Muscle of leg (tissue), 11 donors: ENCODE results near the gene RABGAP1. TPM values are rescaled to one million over a fixed set of nuclear protein-coding genes. Genes with fewer than 3 reads are reported as not detected.

Experiments
- DNase-seq: peaks from one replicate; pipeline ENCODE4 v3.0.0; 2013
- H3K27ac ChIP-seq: one replicate; pipeline ENCODE4 v1.5.1; 2013; ENCODE audit warnings: mild to moderate bottlenecking, low read length, control low read depth
- H3K27me3 ChIP-seq: one replicate; pipeline ENCODE4 v1.6.1; 2013; ENCODE audit warnings: low read length; ENCODE audit not compliant: control insufficient read depth, insufficient read depth
- H3K36me3 ChIP-seq: one replicate; pipeline ENCODE4 v1.6.1; 2013; ENCODE audit warnings: low read length; ENCODE audit not compliant: control insufficient read depth, insufficient read depth
- H3K4me1 ChIP-seq: one replicate; pipeline ENCODE4 v1.6.1; 2013; ENCODE audit warnings: low read length; ENCODE audit not compliant: control insufficient read depth, insufficient read depth
- H3K4me3 ChIP-seq: one replicate; pipeline ENCODE4 v1.5.1; 2013; ENCODE audit warnings: low read length, control low read depth
- H3K9me3 ChIP-seq: replicated peaks from 2 replicates; pipeline ENCODE4 v1.6.1; 2013; ENCODE audit warnings: low read depth, low read length; ENCODE audit not compliant: control insufficient read depth
- WGBS: methylation state at CpG from one replicate; pipeline ENCODE4 v1.1.5; 2013; ENCODE audit warnings: missing lambda C conversion rate; ENCODE audit not compliant: insufficient coverage; 5-methylcytosine and 5-hydroxymethylcytosine counted together
- polyA plus RNA-seq, 8 donors: library from polyadenylated mRNA; unstranded; fragments of 120-200 nt; gene quantifications; one replicate each; pipeline versions ENCODE4 v1.2.1 to v1.2.3, GENCODE V29; 2013; ENCODE audit warnings: inconsistent platforms in 1 of 8, low replicate concordance in 1 of 8; ENCODE audit not compliant: insufficient read length in 8 of 8, insufficient read depth in 1 of 8
- total RNA-seq: library from RNA; stranded (reverse); fragments of 120-200 nt; gene quantifications from one replicate; pipeline ENCODE4 v1.2.4, GENCODE V29; 2013

Gene RABGAP1
- total and polyA plus RNA-seq, 9 donors: 29.6 to 40.5 (median 30.9) TPM

DNA sequence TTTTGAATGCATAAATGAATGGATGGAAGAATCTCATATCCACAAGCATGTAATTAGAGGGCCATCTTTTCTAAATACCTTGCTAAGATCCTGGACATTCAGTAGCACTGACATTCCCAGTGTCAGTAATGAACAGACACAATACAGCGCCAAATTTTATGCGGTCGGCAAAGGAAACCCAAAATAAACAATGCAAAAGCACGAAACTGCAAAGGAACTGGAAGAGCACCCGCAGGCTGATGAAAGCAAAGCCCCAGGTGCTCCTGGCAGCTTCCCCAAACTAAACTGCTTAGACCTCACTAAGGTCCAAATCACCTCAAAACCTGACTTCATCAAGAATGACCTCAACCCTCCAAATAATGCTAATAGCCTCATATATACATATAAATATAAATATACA, 194.6 kb downstream of the RABGAP1 start:
- H3K9me3 ChIP-seq: no peaks in the 10 kb centered on the region
- no peaks in the 10 kb centered on the region for H3K27me3 ChIP-seq
- no peak overlapping the region for H3K27ac ChIP-seq
- no peaks in the 10 kb centered on the region for H3K36me3 ChIP-seq
- no peaks in the 10 kb centered on the region for H3K4me1 ChIP-seq
- H3K4me3 ChIP-seq: no peak overlapping the region
- 90% methylated on average over 5 of the region's 5 CpGs for WGBS
- DNase-seq: no peak

DNA sequence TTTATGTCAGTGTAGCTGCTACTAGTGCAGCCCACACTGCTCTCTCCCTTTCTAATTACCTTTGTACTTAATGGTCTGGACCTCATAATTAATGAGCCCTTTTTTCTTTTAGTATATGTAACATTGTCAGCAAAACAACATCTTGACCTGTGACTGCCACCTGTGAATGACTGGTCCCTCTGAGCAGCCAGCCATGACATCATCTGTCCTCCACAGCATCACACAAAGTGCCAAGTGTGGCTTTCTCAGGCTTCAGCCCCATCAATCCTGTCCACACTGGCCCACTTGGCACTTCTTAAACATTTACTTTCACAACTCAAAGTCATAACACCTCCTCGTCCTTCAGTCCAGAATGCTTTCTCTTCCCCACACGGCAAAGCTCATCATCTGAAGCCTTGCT, 197.3 kb downstream of the RABGAP1 start:
- H3K36me3 ChIP-seq: no peaks in the 10 kb centered on the region
- WGBS: no CpG with 5 or more reads among the region's 2 CpGs
- no peak overlapping the region for H3K4me3 ChIP-seq
- H3K27ac ChIP-seq: no peak overlapping the region
- no peaks in the 10 kb centered on the region for H3K9me3 ChIP-seq
- DNase-seq: no peak
- H3K27me3 ChIP-seq: no peaks in the 10 kb centered on the region
- H3K4me1 ChIP-seq: no peaks in the 10 kb centered on the region

DNA sequence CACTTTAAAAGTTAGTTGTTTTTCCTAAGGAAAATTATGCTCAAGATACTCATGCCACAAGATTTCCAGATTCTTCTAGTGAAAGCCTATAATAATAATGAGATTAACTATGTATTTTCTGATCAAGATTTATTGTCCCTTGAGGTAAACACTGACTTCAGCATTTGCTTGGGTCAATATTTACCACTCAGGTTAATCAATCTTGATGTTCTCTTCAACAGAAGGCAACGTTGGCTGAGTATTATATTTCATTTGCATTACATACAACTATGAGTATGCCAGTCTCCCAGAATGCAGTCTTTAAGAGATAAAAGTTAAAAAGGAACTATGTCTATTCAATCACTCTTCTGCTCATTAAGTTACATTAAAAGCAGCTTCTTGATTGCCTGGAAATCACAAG, 208.2 kb downstream of the RABGAP1 start:
- Histone ChIP-seq H3K4me1 (no peaks in the 10 kb centered on the region), H3K4me3 (no peak overlapping the region), H3K9me3 (no peaks in the 10 kb centered on the region), H3K36me3 (no peaks in the 10 kb centered on the region), H3K27ac (no peak overlapping the region), H3K27me3 (no peaks in the 10 kb centered on the region)
- no CpG with 5 or more reads among the region's 1 CpG for WGBS
- DNase-seq: no peak

DNA sequence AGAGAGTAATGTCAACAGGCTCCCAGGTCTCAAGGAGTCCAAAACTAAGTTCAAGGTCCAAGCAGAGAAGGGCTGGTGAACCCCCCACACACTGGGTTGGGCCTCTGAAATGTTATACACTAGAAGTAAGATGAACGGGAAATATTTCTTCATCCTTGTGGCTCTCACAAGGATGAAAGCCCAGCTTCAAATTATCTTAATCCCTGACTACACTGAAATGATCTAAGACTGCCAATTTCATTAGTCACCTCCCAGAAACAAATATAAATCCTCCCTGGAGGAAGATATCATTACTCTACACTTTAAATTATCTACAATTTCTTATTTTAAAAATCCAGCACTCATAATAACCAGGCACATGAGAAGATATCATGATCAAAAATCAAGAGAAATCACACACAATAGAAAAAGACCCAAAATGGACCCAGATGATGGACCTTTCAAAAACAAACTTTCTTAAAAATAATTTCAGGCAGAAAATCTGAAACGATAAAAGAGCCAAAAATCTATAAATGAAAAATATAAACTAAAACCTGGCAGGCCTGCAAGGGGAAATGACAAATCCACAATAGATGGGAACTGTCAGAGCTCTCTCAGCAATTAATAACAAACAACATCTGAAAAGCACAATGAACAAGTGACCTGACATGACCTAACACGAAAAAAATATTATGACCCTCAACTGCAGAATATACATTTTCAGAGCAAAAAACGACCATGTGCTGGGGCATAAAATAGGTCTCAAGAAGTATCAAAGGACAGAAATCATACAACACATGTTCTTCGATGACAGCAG, 210.1 kb downstream of the RABGAP1 start:
- Histone ChIP-seq H3K27ac (no peak overlapping the region), H3K36me3 (no peaks in the 10 kb centered on the region), H3K4me1 (no peaks in the 10 kb centered on the region), H3K4me3 (no peak overlapping the region), H3K27me3 (no peaks in the 10 kb centered on the region), H3K9me3 (no peaks in the 10 kb centered on the region)
- no CpG with 5 or more reads among the region's 5 CpGs for WGBS
- no peak for DNase-seq

Other genes starting within 250 kb of the RABGAP1 start
- not detected for gene OR1L4, start 217.0 kb upstream of the RABGAP1 start, total RNA-seq
- not detected for gene OR1L4, start 217.0 kb upstream of the RABGAP1 start, polyA plus RNA-seq
- gene OR1L6, start 198.7 kb upstream of the RABGAP1 start, total RNA-seq: not detected
- not detected for gene OR1L6, start 198.7 kb upstream of the RABGAP1 start, polyA plus RNA-seq
- gene OR5C1, start 152.1 kb upstream of the RABGAP1 start, total RNA-seq: not detected
- gene OR5C1, start 152.1 kb upstream of the RABGAP1 start, polyA plus RNA-seq: not detected
- not detected for gene OR1K1, start 140.9 kb upstream of the RABGAP1 start, total RNA-seq
- not detected for gene OR1K1, start 140.9 kb upstream of the RABGAP1 start, polyA plus RNA-seq
- 18.0 TPM for gene PDCL, start 112.4 kb upstream of the RABGAP1 start, total RNA-seq
- 10 to 100 TPM; 15.2 to 24.2 (median 18.5) TPM for gene PDCL, start 112.4 kb upstream of the RABGAP1 start, polyA plus RNA-seq
- 40.4 TPM for gene RC3H2, start 35.7 kb upstream of the RABGAP1 start, total RNA-seq
- gene RC3H2, start 35.7 kb upstream of the RABGAP1 start, polyA plus RNA-seq: 10 to 100 TPM; 18.0 to 30.9 (median 27.6) TPM
- 9.0 TPM for gene ZBTB6, start 27.7 kb upstream of the RABGAP1 start, total RNA-seq
- gene ZBTB6, start 27.7 kb upstream of the RABGAP1 start, polyA plus RNA-seq: 10 to 100 TPM in 3 of 8 donors, 1 to 10 TPM in 5; 7.8 to 11.7 (median 9.8) TPM
- gene ZBTB26, start 9.5 kb upstream of the RABGAP1 start, total RNA-seq: 6.2 TPM
- 1 to 10 TPM; 6.6 to 8.0 (median 7.5) TPM for gene ZBTB26, start 9.5 kb upstream of the RABGAP1 start, polyA plus RNA-seq
- gene GPR21, start 92.6 kb downstream of the RABGAP1 start, total RNA-seq: 0.66 TPM
- under 1 TPM in 4 of 8 donors, not detected in 4; 0.24 to 0.54 (median 0.38) TPM for gene GPR21, start 92.6 kb downstream of the RABGAP1 start, polyA plus RNA-seq